Keratinocyte (primary cell): ENCODE measurements around the gene HDAC9.

Source experiments
- CTCF ChIP-seq, 3 experiments: IDR thresholded peaks in 1 of 3; conservative IDR thresholded peaks in 1 of 3; optimal IDR thresholded peaks in 1 of 3; 2 replicates in 2 of 3; 3 replicates in 1 of 3; pipeline versions ENCODE3 to v1.5.1; 2011; ENCODE audit warnings: low read length in 3 of 3, mild to moderate bottlenecking in 3 of 3, moderate library complexity in 2 of 3, control low read depth in 1 of 3, inconsistent platforms in 1 of 3; ENCODE audit not compliant: insufficient read depth in 2 of 3; ENCODE audit errors: extremely low read depth in 1 of 3
- EZH2 ChIP-seq: IDR thresholded peaks from one replicate; pipeline ENCODE4 v1.6.1; 2012; ENCODE audit warnings: inconsistent platforms, mild to moderate bottlenecking, low read length, moderate library complexity

- TF ChIP-seq EZH2 (no peak), CTCF (optimal IDR thresholded peaks at IDR 0.05 in 1 of 3, IDR thresholded peaks at IDR 0.05 in 1 of 3, conservative IDR thresholded peaks at IDR 0.05 in 1 of 3; ENCODE audit: extremely low read depth in 1 of 3, insufficient read depth in 2 of 3, low read length in 3 of 3) (no peak)
Observed at GRCh38 chr7:18541181-18541870, 45.8 kb downstream of the HDAC9 start.
